Loucy (cell line): ENCODE data around the gene CNTNAP4.

Experiments used
- H2AFZ ChIP-seq: fragments of 200-600 bp; sonication (generic); 2 replicates; pipeline ENCODE4 v1.6.0; 2016; ENCODE audit warnings: antibody characterized with exemption, mild to moderate bottlenecking, low read length, moderate library complexity
- H3F3A ChIP-seq: fragments of 200-600 bp; 2 replicates; pipeline ENCODE4 v1.6.0; 2016; ENCODE audit warnings: antibody characterized with exemption, low read depth, mild to moderate bottlenecking
- H3K27me3 ChIP-seq: fragments of 200-600 bp; sonication (generic); 2 replicates; pipeline ENCODE4 v1.6.1; 2014; ENCODE audit warnings: low read length, mild to moderate bottlenecking; ENCODE audit not compliant: insufficient read depth, poor library complexity, severe bottlenecking
- H3K36me3 ChIP-seq: fragments of 200-600 bp; sonication (generic); 2 replicates; pipeline ENCODE4 v1.6.1; 2016; ENCODE audit warnings: low read length; ENCODE audit not compliant: insufficient read depth
- H3K4me1 ChIP-seq: fragments of 200-600 bp; sonication (generic); 2 replicates; pipeline ENCODE4 v1.5.1; 2014; ENCODE audit warnings: low read length, mild to moderate bottlenecking; ENCODE audit not compliant: insufficient read depth, poor library complexity, severe bottlenecking
- H3K4me2 ChIP-seq: fragments of 200-600 bp; sonication (generic); 2 replicates; pipeline ENCODE4 v1.6.0; 2014; ENCODE audit warnings: antibody characterized with exemption, low read length, low read depth, mild to moderate bottlenecking; ENCODE audit not compliant: poor library complexity, severe bottlenecking
- H3K4me3 ChIP-seq: fragments of 200-600 bp; sonication (generic); 2 replicates; pipeline ENCODE4 v1.5.1; 2014; ENCODE audit warnings: low read length, mild to moderate bottlenecking, mixed read lengths; ENCODE audit not compliant: poor library complexity, severe bottlenecking
- H3K79me2 ChIP-seq: fragments of 200-600 bp; sonication (generic); 2 replicates; pipeline ENCODE4 v1.6.1; 2014; ENCODE audit warnings: low read length; ENCODE audit not compliant: insufficient read depth
- H3K9ac ChIP-seq: fragments of 200-600 bp; sonication (generic); 2 replicates; pipeline ENCODE4 v1.6.0; 2014; ENCODE audit warnings: mild to moderate bottlenecking, low read depth, low read length, moderate library complexity; ENCODE audit not compliant: poor library complexity, severe bottlenecking
- H3K9me2 ChIP-seq: fragments of 200-600 bp; sonication (generic); replicated peaks from 2 replicates; pipeline ENCODE4 v1.6.1; 2016; ENCODE audit warnings: low read depth, low read length, mixed read lengths
- H3K9me3 ChIP-seq: fragments of 200-600 bp; sonication (generic); 2 replicates; pipeline ENCODE4 v1.6.1; 2014; ENCODE audit warnings: mild to moderate bottlenecking, antibody characterized with exemption, low read length, low read depth; ENCODE audit not compliant: insufficient read depth
- H4K20me1 ChIP-seq: fragments of 200-600 bp; sonication (generic); 2 replicates; pipeline ENCODE4 v1.6.0; 2014; ENCODE audit warnings: antibody characterized with exemption, low read length, mild to moderate bottlenecking; ENCODE audit not compliant: insufficient read depth, poor library complexity, severe bottlenecking
- EZH2phosphoT487 ChIP-seq: fragments of 200-600 bp; IDR thresholded peaks from 2 replicates; pipeline ENCODE4 v1.6.1; 2018; ENCODE audit warnings: antibody characterized with exemption, mild to moderate bottlenecking, moderate library complexity, borderline replicate concordance
- TF ChIP-seq, protein P1 (sequence below): fragments of 200-600 bp; sonication (generic); conservative IDR thresholded peaks from 2 replicates; pipeline ENCODE4 v1.5.1; 2014; ENCODE audit warnings: mild to moderate bottlenecking, antibody characterized with exemption, low read length

CNTNAP4 gene

GRCh38 chr16:76531236-76531635, 254.0 kb downstream of the CNTNAP4 start:
- Histone ChIP-seq H3K36me3 (no peaks in the 10 kb centered on the region), H3K4me1 (no peaks in the 10 kb centered on the region), H4K20me1 (no peaks in the 10 kb centered on the region), H3K9ac (no peak overlapping the region), H3F3A (no peaks in the 10 kb centered on the region), H3K4me2 (no peak overlapping the region), H3K4me3 (no peak overlapping the region), H3K27me3 (no peaks in the 10 kb centered on the region), H3K9me2 (no peaks in the 10 kb centered on the region), H2AFZ (no peak overlapping the region), H3K9me3 (peaks cover 6% of the 10 kb centered on the region; the same call in 1 of the 2 replicates), H3K79me2 (no peaks in the 10 kb centered on the region)
- TF ChIP-seq EZH2phosphoT487, result no peak

DNA sequence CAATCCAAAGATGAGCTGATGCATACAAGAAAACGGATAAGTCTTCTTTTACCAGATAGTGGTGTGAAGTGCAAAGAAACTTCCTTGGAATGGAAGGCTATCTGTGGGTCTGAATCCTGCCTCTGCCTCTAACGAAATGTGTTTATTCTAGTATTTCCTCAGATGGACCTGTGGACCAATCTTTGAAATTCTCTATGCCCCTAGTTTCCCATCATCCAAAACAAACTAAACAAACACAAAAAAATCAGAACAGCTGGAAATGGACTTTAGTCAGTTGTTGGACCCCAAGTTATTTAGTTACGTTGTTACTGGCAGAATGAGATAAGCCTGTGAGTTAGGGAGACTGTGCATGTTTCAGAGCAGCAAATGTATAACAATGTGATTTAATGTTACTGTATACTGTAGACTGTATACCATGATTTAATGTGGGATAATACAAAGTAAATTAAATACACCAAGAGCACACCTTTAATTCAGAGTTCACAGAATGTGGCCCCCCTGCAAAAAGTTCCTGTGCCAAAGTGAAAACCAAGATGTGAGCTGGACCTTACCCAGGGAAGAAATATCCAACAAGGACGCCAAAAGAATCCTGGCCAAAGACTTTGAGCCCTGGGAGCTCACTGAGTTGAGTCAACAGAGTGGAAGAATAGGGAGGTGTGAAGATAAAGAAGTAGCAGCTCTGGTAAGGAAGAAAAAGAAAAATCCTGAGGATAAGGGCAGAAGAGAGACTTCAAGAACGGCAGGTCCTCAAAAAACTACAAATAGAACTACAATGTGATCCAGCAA, 255.2 kb downstream of the CNTNAP4 start:
- no peaks in the 10 kb centered on the region for H3K4me1 ChIP-seq
- H3K9ac ChIP-seq, result no peak overlapping the region
- H3K36me3 ChIP-seq, result no peaks in the 10 kb centered on the region
- peaks cover 6% of the 10 kb centered on the region; the same call in 1 of the 2 replicates for H3K9me3 ChIP-seq
- TF ChIP-seq, protein P1, sequence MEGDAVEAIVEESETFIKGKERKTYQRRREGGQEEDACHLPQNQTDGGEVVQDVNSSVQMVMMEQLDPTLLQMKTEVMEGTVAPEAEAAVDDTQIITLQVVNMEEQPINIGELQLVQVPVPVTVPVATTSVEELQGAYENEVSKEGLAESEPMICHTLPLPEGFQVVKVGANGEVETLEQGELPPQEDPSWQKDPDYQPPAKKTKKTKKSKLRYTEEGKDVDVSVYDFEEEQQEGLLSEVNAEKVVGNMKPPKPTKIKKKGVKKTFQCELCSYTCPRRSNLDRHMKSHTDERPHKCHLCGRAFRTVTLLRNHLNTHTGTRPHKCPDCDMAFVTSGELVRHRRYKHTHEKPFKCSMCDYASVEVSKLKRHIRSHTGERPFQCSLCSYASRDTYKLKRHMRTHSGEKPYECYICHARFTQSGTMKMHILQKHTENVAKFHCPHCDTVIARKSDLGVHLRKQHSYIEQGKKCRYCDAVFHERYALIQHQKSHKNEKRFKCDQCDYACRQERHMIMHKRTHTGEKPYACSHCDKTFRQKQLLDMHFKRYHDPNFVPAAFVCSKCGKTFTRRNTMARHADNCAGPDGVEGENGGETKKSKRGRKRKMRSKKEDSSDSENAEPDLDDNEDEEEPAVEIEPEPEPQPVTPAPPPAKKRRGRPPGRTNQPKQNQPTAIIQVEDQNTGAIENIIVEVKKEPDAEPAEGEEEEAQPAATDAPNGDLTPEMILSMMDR, result no peak
- TF ChIP-seq EZH2phosphoT487, result no peak
- no peaks in the 10 kb centered on the region for H3K9me2 ChIP-seq
- no peak overlapping the region for H3K4me3 ChIP-seq
- no peaks in the 10 kb centered on the region for H3F3A ChIP-seq
- no peak overlapping the region for H3K4me2 ChIP-seq
- H3K79me2 ChIP-seq, result no peaks in the 10 kb centered on the region
- H3K27me3 ChIP-seq, result no peaks in the 10 kb centered on the region
- H4K20me1 ChIP-seq, result no peaks in the 10 kb centered on the region
- no peak overlapping the region for H2AFZ ChIP-seq

- H3K79me2 ChIP-seq, result no peaks in the 10 kb centered on the region
- H3K9me3 ChIP-seq, result no peaks in the 10 kb centered on the region
- H2AFZ ChIP-seq, result no peak overlapping the region
- H3K4me3 ChIP-seq, result no peak overlapping the region
- H3K4me2 ChIP-seq, result no peak overlapping the region
- H3K36me3 ChIP-seq, result no peaks in the 10 kb centered on the region
- H3K9me2 ChIP-seq, result no peaks in the 10 kb centered on the region
- H3K9ac ChIP-seq, result no peak overlapping the region
- no peak for TF ChIP-seq EZH2phosphoT487
- TF ChIP-seq, protein P1, result no peak
- H3K27me3 ChIP-seq, result no peaks in the 10 kb centered on the region
- H3K4me1 ChIP-seq, result no peaks in the 10 kb centered on the region
- no peaks in the 10 kb centered on the region for H3F3A ChIP-seq
- no peaks in the 10 kb centered on the region for H4K20me1 ChIP-seq
Observed at GRCh38 chr16:76539609-76540008, 262.4 kb downstream of the CNTNAP4 start.

- H3K4me2 ChIP-seq, result no peak overlapping the region
- no peaks in the 10 kb centered on the region for H3K4me1 ChIP-seq
- H3K4me3 ChIP-seq, result no peak overlapping the region
- no peak overlapping the region for H2AFZ ChIP-seq
- H3F3A ChIP-seq, result no peaks in the 10 kb centered on the region
- no peaks in the 10 kb centered on the region for H3K9me3 ChIP-seq
- no peak overlapping the region for H3K9ac ChIP-seq
- no peaks in the 10 kb centered on the region for H3K9me2 ChIP-seq
- no peaks in the 10 kb centered on the region for H3K79me2 ChIP-seq
- TF ChIP-seq, protein P1, result no peak
- no peak for TF ChIP-seq EZH2phosphoT487
- H4K20me1 ChIP-seq, result no peaks in the 10 kb centered on the region
- no peaks in the 10 kb centered on the region for H3K36me3 ChIP-seq
- no peaks in the 10 kb centered on the region for H3K27me3 ChIP-seq
Observed at GRCh38 chr16:76541070-76541469, 263.9 kb downstream of the CNTNAP4 start.
